Measurements from ENCODE around the gene AHCTF1.

AHCTF1 gene

DNA sequence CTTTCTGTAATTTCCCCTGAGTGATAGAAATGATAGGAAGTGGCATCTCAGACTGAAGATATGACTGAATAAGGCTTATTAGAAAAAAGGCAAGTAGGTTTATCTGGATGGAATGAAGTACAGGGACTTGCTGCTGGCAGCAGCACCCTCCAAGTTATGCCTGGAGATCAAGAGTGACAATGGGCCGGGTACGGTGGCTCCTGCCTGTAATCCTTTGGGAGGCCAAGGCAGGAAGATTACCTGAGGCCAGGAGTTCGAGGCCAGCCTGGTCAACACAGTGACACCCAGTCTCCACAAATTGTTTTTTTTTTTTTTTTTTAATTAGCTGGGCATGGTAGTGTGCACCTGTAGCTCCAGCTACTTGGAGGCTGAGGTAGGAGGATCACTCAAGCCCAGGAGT lies 119.8 kb downstream of the AHCTF1 start:
- H3K27ac ChIP-seq (ENCODE audit: low read length) = no peak overlapping the region
- peaks cover under 1% of the 10 kb centered on the region for H3K27me3 ChIP-seq (ENCODE audit: insufficient read depth, low read length, poor library complexity)
- TF ChIP-seq CTCF (IDR thresholded peaks at IDR 0.05; ENCODE audit: borderline replicate concordance, extremely low read depth, low read length, poor library complexity, severe bottlenecking) (no peak), EZH2 (IDR thresholded peaks at IDR 0.05; ENCODE audit: borderline replicate concordance, low read depth, low read length, severe bottlenecking) (no peak)
- H3K9me3 ChIP-seq (ENCODE audit: insufficient read depth, low read length, severe bottlenecking) = no peaks in the 10 kb centered on the region
- H2AFZ ChIP-seq (ENCODE audit: low read depth, low read length) = no peak overlapping the region
- ATAC-seq (ENCODE audit: insufficient read depth, low read depth) = no peak
- H3K9ac ChIP-seq (ENCODE audit: low read depth, low read length) = no peak overlapping the region
- H3K79me2 ChIP-seq (ENCODE audit: insufficient read depth, low read length) = no peaks in the 10 kb centered on the region
- no peaks in the 10 kb centered on the region for H3K4me1 ChIP-seq (ENCODE audit: insufficient read depth, low read length)
- DNase-seq = no peak
- H3K36me3 ChIP-seq (ENCODE audit: insufficient read depth, low read length) = no peaks in the 10 kb centered on the region
- 0 out of 2 replicates have a peak, but pooled peaks cover 3% of the 10 kb centered on the region for H4K20me1 ChIP-seq (ENCODE audit: insufficient read depth, low read length)
- no peak overlapping the region for H3K4me3 ChIP-seq (ENCODE audit: low read depth in 1 of 2, low read length in 2 of 2)
- H3K4me2 ChIP-seq (ENCODE audit: insufficient read depth, low read length) = no peak overlapping the region

DNA sequence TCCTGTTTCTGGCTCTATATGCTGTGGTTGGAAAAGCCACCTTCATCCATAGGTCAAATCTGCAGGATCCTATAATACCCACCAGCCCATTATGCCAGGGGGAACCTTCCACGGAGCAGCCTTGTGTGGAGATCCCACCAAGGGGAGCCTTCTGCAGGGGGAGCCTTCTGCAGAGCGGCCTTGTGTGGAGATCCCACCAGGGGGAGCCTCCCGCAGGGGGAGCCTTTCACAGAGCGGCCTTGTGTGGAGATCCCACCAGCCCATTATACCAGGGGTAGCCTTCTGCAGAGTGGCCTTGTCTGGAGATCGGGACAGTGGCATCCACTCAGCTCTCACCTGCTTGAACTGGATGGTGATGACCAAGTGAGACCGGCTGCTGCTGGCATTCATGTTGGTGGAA lies 122.3 kb downstream of the AHCTF1 start:
- Histone ChIP-seq H3K9ac (ENCODE audit: low read depth, low read length) (no peak overlapping the region), H3K27ac (ENCODE audit: low read length) (no peak overlapping the region), H3K79me2 (ENCODE audit: insufficient read depth, low read length) (no peaks in the 10 kb centered on the region), H3K27me3 (ENCODE audit: insufficient read depth, low read length, poor library complexity) (no peaks in the 10 kb centered on the region), H3K4me1 (ENCODE audit: insufficient read depth, low read length) (no peaks in the 10 kb centered on the region), H3K4me3 (ENCODE audit: low read depth in 1 of 2, low read length in 2 of 2) (no peak overlapping the region), H3K9me3 (ENCODE audit: insufficient read depth, low read length, severe bottlenecking) (no peaks in the 10 kb centered on the region), H2AFZ (ENCODE audit: low read depth, low read length) (no peak overlapping the region), H4K20me1 (ENCODE audit: insufficient read depth, low read length) (0 out of 2 replicates have a peak, but pooled peaks cover 3% of the 10 kb centered on the region), H3K36me3 (ENCODE audit: insufficient read depth, low read length) (no peaks in the 10 kb centered on the region), H3K4me2 (ENCODE audit: insufficient read depth, low read length) (no peak overlapping the region)
- ATAC-seq (ENCODE audit: insufficient read depth, low read depth) = peak; percentile 68
- TF ChIP-seq EZH2 (IDR thresholded peaks at IDR 0.05; ENCODE audit: borderline replicate concordance, low read depth, low read length, severe bottlenecking) (no peak), CTCF (IDR thresholded peaks at IDR 0.05; ENCODE audit: borderline replicate concordance, extremely low read depth, low read length, poor library complexity, severe bottlenecking) (peak; percentile 47)
- no peak for DNase-seq

DNA sequence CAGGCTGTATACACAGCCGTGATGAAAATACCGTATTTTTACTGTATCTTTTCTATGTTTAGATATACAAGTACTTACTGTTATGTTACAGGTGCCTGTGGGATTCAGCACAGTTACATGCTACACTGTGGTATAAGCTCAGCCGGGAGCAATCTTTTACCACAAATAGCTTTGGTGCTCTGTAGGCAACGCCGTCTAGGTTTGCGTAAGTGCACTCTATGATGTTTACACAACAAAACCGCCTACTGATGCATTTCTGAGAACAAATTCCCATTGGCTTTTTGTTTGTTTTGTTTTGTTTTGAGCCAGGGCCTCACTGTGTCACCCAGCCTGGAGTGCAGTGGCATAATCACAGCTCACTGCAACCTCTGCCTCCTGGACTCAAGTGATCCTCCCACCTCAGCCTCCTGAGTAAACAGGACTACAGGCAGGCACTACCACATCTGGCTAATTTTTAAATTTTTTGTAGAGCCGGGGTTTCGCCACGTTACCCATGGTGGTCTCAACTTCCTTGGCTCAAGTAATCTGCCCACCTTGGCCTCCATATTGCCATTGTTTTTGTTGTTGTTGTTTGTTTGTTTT lies 126.5 kb downstream of the AHCTF1 start:
- no peak for DNase-seq
- H3K27ac ChIP-seq (ENCODE audit: low read length) = no peak overlapping the region

More for the DNA sequence above, 126.5 kb downstream of the AHCTF1 start:
- no peaks in the 10 kb centered on the region for H4K20me1 ChIP-seq (ENCODE audit: insufficient read depth, low read length)
- H3K36me3 ChIP-seq (ENCODE audit: insufficient read depth, low read length) = no peaks in the 10 kb centered on the region
- no peak overlapping the region for H3K4me2 ChIP-seq (ENCODE audit: insufficient read depth, low read length)
- no peaks in the 10 kb centered on the region for H3K9me3 ChIP-seq (ENCODE audit: insufficient read depth, low read length, severe bottlenecking)
- no peak for ATAC-seq (ENCODE audit: insufficient read depth, low read depth)
- no peaks in the 10 kb centered on the region for H3K79me2 ChIP-seq (ENCODE audit: insufficient read depth, low read length)
- no peaks in the 10 kb centered on the region for H3K27me3 ChIP-seq (ENCODE audit: insufficient read depth, low read length, poor library complexity)
- no peak overlapping the region for H3K4me3 ChIP-seq (ENCODE audit: low read depth in 1 of 2, low read length in 2 of 2)
- H3K9ac ChIP-seq (ENCODE audit: low read depth, low read length) = no peak overlapping the region
- no peak overlapping the region for H2AFZ ChIP-seq (ENCODE audit: low read depth, low read length)
- no peaks in the 10 kb centered on the region for H3K4me1 ChIP-seq (ENCODE audit: insufficient read depth, low read length)
- no peak for TF ChIP-seq EZH2 (IDR thresholded peaks at IDR 0.05; ENCODE audit: borderline replicate concordance, low read depth, low read length, severe bottlenecking)
- TF ChIP-seq CTCF (IDR thresholded peaks at IDR 0.05; ENCODE audit: borderline replicate concordance, extremely low read depth, low read length, poor library complexity, severe bottlenecking) = no peak
